GM12878 (cell line): Measurements from ENCODE around the gene THRAP3. TPM values are rescaled to one million over a fixed set of nuclear protein-coding genes. Genes with fewer than 3 reads are reported as not detected.

Experiments used
- BCL11A ChIP-seq: IDR thresholded peaks from 2 replicates; pipeline ENCODE4 v1.6.1; 2011; ENCODE audit warnings: low read depth, low read length
- BMI1 ChIP-seq: fragments of 450-650 bp; IDR thresholded peaks from 2 replicates; pipeline ENCODE4 v1.6.1; 2016; ENCODE audit warnings: mild to moderate bottlenecking, moderate library complexity, borderline replicate concordance
- E4F1 ChIP-seq: fragments of 450-650 bp; IDR thresholded peaks from 2 replicates; pipeline ENCODE4 v1.6.1; 2018; ENCODE audit warnings: borderline replicate concordance, mild to moderate bottlenecking; ENCODE audit not compliant: partially characterized antibody
- ETV6 ChIP-seq, 2 experiments: fragments of 450-650 bp in 1 of 2; IDR thresholded peaks in 1 of 2; conservative IDR thresholded peaks in 1 of 2; 2 replicates each; pipeline ENCODE4 v1.6.1; 2014; ENCODE audit warnings: antibody characterized with exemption in 1 of 2, borderline replicate concordance in 1 of 2, low read depth in 1 of 2, mild to moderate bottlenecking in 1 of 2, moderate library complexity in 1 of 2
- EZH2 ChIP-seq: IDR thresholded peaks from 2 replicates; pipeline ENCODE4 v1.6.1; 2012; ENCODE audit warnings: low read depth, mild to moderate bottlenecking, control low read depth, inconsistent platforms, low read length, borderline replicate concordance; ENCODE audit not compliant: control insufficient read depth
- FOXK2 ChIP-seq: fragments of 450-650 bp; IDR thresholded peaks from 2 replicates; pipeline ENCODE4 v1.6.1; 2017; ENCODE audit warnings: mild to moderate bottlenecking, moderate library complexity
- HDAC2 ChIP-seq: fragments of 200-600 bp; sonication (generic); IDR thresholded peaks from 2 replicates; pipeline ENCODE4 v1.6.1; 2017
- HDAC6 ChIP-seq: fragments of 200-600 bp; sonication (generic); IDR thresholded peaks from one replicate; pipeline ENCODE4 v1.8.0; 2017; ENCODE audit warnings: antibody characterized with exemption; ENCODE audit not compliant: unreplicated experiment
- IRF3 ChIP-seq: fragments of 450-650 bp; IDR thresholded peaks from 2 replicates; pipeline ENCODE4 v1.6.1; 2014; ENCODE audit warnings: mild to moderate bottlenecking
- JUND ChIP-seq: IDR thresholded peaks from 2 replicates; pipeline ENCODE4 v1.6.1; 2012; ENCODE audit warnings: low read depth, mild to moderate bottlenecking, low read length, improper control_type of control experiment, moderate library complexity
- KDM1A ChIP-seq: fragments of 200-600 bp; sonication (generic); IDR thresholded peaks from 2 replicates; pipeline ENCODE4 v1.6.1; 2016; ENCODE audit warnings: borderline replicate concordance
- KLF5 ChIP-seq: fragments of 450-650 bp; IDR thresholded peaks from 2 replicates; pipeline ENCODE4 v1.6.1; 2014; ENCODE audit warnings: mild to moderate bottlenecking; ENCODE audit not compliant: partially characterized antibody
- LARP7 ChIP-seq: fragments of 450-650 bp; IDR thresholded peaks from 2 replicates; pipeline ENCODE4 v1.6.1; 2017; ENCODE audit warnings: mild to moderate bottlenecking
- MXI1 ChIP-seq: fragments of 150-350 bp; IDR thresholded peaks from 2 replicates; pipeline ENCODE4 v1.6.1; 2011; ENCODE audit warnings: low read depth, mild to moderate bottlenecking, inconsistent platforms, low read length, improper control_type of control experiment
- MYC ChIP-seq: IDR thresholded peaks from 2 replicates; pipeline ENCODE4 v1.6.1; 2011; ENCODE audit warnings: mild to moderate bottlenecking, low read length, moderate library complexity, inconsistent platforms; ENCODE audit not compliant: insufficient read depth, insufficient replicate concordance, insufficient read length, severe bottlenecking
- NBN ChIP-seq: fragments of 450-650 bp; IDR thresholded peaks from 2 replicates; pipeline ENCODE4 v1.6.1; 2016
- NFYA ChIP-seq: IDR thresholded peaks from 2 replicates; pipeline ENCODE4 v1.6.1; 2011; ENCODE audit warnings: low read depth, mild to moderate bottlenecking, low read length, improper control_type of control experiment, borderline replicate concordance
- NFYB ChIP-seq: IDR thresholded peaks from 2 replicates; pipeline ENCODE4 v1.6.1; 2011; ENCODE audit warnings: low read depth, mild to moderate bottlenecking, low read length, improper control_type of control experiment, moderate library complexity; ENCODE audit not compliant: insufficient read depth
- NR2C1 ChIP-seq: fragments of 450-650 bp; IDR thresholded peaks from 2 replicates; pipeline ENCODE4 v1.6.1; 2017; ENCODE audit warnings: antibody characterized with exemption, mild to moderate bottlenecking, moderate library complexity
- PAX8 ChIP-seq: fragments of 450-650 bp; IDR thresholded peaks from 2 replicates; pipeline ENCODE4 v1.6.1; 2017; ENCODE audit warnings: mild to moderate bottlenecking, moderate library complexity
- PML ChIP-seq: IDR thresholded peaks from 2 replicates; pipeline ENCODE4 v1.6.1; 2012; ENCODE audit warnings: low read length, inconsistent platforms
- RAD21 ChIP-seq: IDR thresholded peaks from 2 replicates; pipeline ENCODE4 v1.6.1; 2011; ENCODE audit warnings: mild to moderate bottlenecking, low read depth, low read length, moderate library complexity; ENCODE audit not compliant: insufficient read depth
- RAD51 ChIP-seq: fragments of 450-650 bp; IDR thresholded peaks from 2 replicates; pipeline ENCODE4 v1.6.1; 2016; ENCODE audit warnings: moderate library complexity, mild to moderate bottlenecking, inconsistent platforms
- RBBP5 ChIP-seq: fragments of 200-600 bp; sonication (generic); conservative IDR thresholded peaks from 2 replicates; pipeline ENCODE4 v1.6.1; 2016
- SIN3A ChIP-seq: IDR thresholded peaks from 2 replicates; pipeline ENCODE4 v1.6.1; 2012; ENCODE audit warnings: low read depth, low read length, improper control_type of control experiment
- SREBF1 ChIP-seq: IDR thresholded peaks from 2 replicates; pipeline ENCODE4 v1.6.1; 2012; ENCODE audit warnings: mild to moderate bottlenecking, low read length
- SUZ12 ChIP-seq: fragments of 200-600 bp; sonication (generic); IDR thresholded peaks from one replicate; pipeline ENCODE4 v1.6.1; 2018; ENCODE audit warnings: antibody characterized with exemption, mild to moderate bottlenecking; ENCODE audit not compliant: unreplicated experiment
- TBL1XR1 ChIP-seq: IDR thresholded peaks from 2 replicates; pipeline ENCODE4 v1.6.1; 2012; ENCODE audit warnings: low read depth, low read length, improper control_type of control experiment
- TCF12 ChIP-seq: IDR thresholded peaks from 2 replicates; pipeline ENCODE4 v1.6.1; 2011; ENCODE audit warnings: low read depth, mild to moderate bottlenecking, low read length
- TCF7 ChIP-seq: IDR thresholded peaks from 2 replicates; pipeline ENCODE4 v1.6.1; 2014; ENCODE audit warnings: antibody characterized with exemption, borderline replicate concordance
- WRNIP1 ChIP-seq: IDR thresholded peaks from 2 replicates; pipeline ENCODE4 v1.6.1; 2011; ENCODE audit warnings: low read depth, low read length, improper control_type of control experiment, borderline replicate concordance
- YY1 ChIP-seq: IDR thresholded peaks from 2 replicates; pipeline ENCODE4 v1.6.1; 2011; ENCODE audit warnings: low read depth, mild to moderate bottlenecking, low read length
- ZNF274 ChIP-seq: IDR thresholded peaks from one replicate; pipeline ENCODE4 v1.8.0; 2011; ENCODE audit not compliant: insufficient read length, insufficient read depth
- polyA plus RNA-seq, 11 experiments: library from polyadenylated mRNA; depleted of rRNA in 4 of 11; unstranded in 6 of 11; stranded (reverse) in 5 of 11; fragments of >200 nt; fragmentation: Nextera tagmentation in 4 of 11; fragmentation: Illumina TruSeq in 1 of 11; extraction: Ambion mirVana in 4 of 11; extraction: Trizol in 1 of 11; gene quantifications; 1 replicate in 1 of 11; 2 replicates in 10 of 11; pipeline versions ENCODE4 v1.2.1 to v1.2.3, GENCODE V29; 2011 to 2016; ENCODE audit warnings: inconsistent platforms in 2 of 11, missing spikeins in 2 of 11, low read depth in 1 of 11
- total RNA-seq, 4 experiments: library from RNA; depleted of rRNA in 3 of 4; stranded (reverse); fragments of >200 nt in 3 of 4; fragmentation: Illumina TruSeq in 1 of 4; extraction: Trizol in 1 of 4; gene quantifications; 2 replicates each; pipeline versions ENCODE4 v1.2.1 to v1.2.3, GENCODE V29; 2013 to 2021

THRAP3 gene
- total and polyA plus RNA-seq, 10 of the 15 experiments (the other 5 are each of a cell fraction or from before 2014, with no cell fraction given) = 76.3 to 173 (median 136) TPM

GRCh38 chr1:36349241-36349671 lies 125.0 kb downstream of the THRAP3 start (continued):
- TF ChIP-seq SIN3A = no peak
- 0 out of 2 replicates have a peak, but pooled peaks have one; percentile 60 for TF ChIP-seq TBL1XR1
- no peak for TF ChIP-seq KDM1A
- TF ChIP-seq FOXK2 = no peak
- TF ChIP-seq PML = no peak
- TF ChIP-seq JUND = no peak
- TF ChIP-seq MYC = no peak
- TF ChIP-seq WRNIP1 = no peak
- no peak for TF ChIP-seq EZH2
- no peak for TF ChIP-seq HDAC6
- no peak for TF ChIP-seq ZNF274
- TF ChIP-seq NFYA = no peak
- no peak for TF ChIP-seq KLF5
- no peak for TF ChIP-seq RBBP5
- TF ChIP-seq SREBF1 = no peak
- TF ChIP-seq E4F1 = no peak
- no peak for TF ChIP-seq RAD21
- no peak for TF ChIP-seq NFYB
- no peak for TF ChIP-seq BCL11A
- TF ChIP-seq BMI1 = no peak
- TF ChIP-seq RAD51 = no peak
- TF ChIP-seq TCF7 = no peak
- no peak for TF ChIP-seq PAX8
- TF ChIP-seq HDAC2 = no peak
- TF ChIP-seq TCF12 = peak; percentile 96
- TF ChIP-seq NR2C1 = peak; percentile 28; the same call in 1 of the 2 replicates
- TF ChIP-seq ETV6 (conservative IDR thresholded peaks at IDR 0.05 in 1 of 2, IDR thresholded peaks at IDR 0.05 in 1 of 2; ENCODE audit: borderline replicate concordance in 1 of 2, low read depth in 1 of 2) = peak in 1 of 2 experiments; percentile 45; a peak in 1 of 4 replicates
- TF ChIP-seq NBN = peak; percentile 53; the same call in 1 of the 2 replicates
- no peak for TF ChIP-seq MXI1
- TF ChIP-seq YY1 = no peak
- TF ChIP-seq IRF3 = no peak
- no peak for TF ChIP-seq SUZ12
- TF ChIP-seq LARP7 = no peak
